Frontal cortex (tissue), 4 donors: ENCODE results near the gene ADARB2. TPM values are rescaled to one million over a fixed set of nuclear protein-coding genes. Genes with fewer than 3 reads are reported as not detected.
"Not testable (repeated sequence)": the region's sequence is repeated elsewhere in the genome, so short reads cannot be mapped to it uniquely, and the experiment has no call there.

Experiments used
- DNase-seq, 2 donors: peaks; one replicate each; pipeline ENCODE4 v3.0.0; 2012; ENCODE audit warnings: low spot score in 2 of 2
- FAIRE-seq: peaks from 2 replicates; lab custom pipeline; 2012; peaks lifted over from hg19 to GRCh38; lab: Jason Lieb, UNC
- total RNA-seq: library from RNA; depleted of rRNA; stranded (reverse); fragments of >200 nt; gene quantifications from one replicate; pipeline ENCODE4 v1.2.3, GENCODE V29; 2014
- donor health status: control.
- donor health status: control.
- donor health status: control.

The ADARB2 gene
- 3.3 TPM for total RNA-seq

GRCh38 chr10:1737222-1738061 lies at the start of gene ADARB2:
Gene ADARB2, minus strand, starts transcription at chr10:1737525.
- FAIRE-seq: no peak

GRCh38 chr10:1785835-1786234 lies 48.5 kb upstream of the ADARB2 start:
- DNase-seq (no peak), FAIRE-seq (no peak)

More at GRCh38 chr10:1737222-1738061, at the start of gene ADARB2:
- DNase-seq: peak; percentile 57 to 76

- DNase-seq (no peak), FAIRE-seq (no peak)
Observed at GRCh38 chr10:1782841-1783240, 45.5 kb upstream of the ADARB2 start.

GRCh38 chr10:1779796-1780195 lies 42.5 kb upstream of the ADARB2 start:
- no peak for DNase-seq
- FAIRE-seq: no peak

GRCh38 chr10:1778375-1778969 lies 41.1 kb upstream of the ADARB2 start:
- no peak for DNase-seq
- no peak for FAIRE-seq

GRCh38 chr10:1776127-1776662 lies 38.9 kb upstream of the ADARB2 start:
- DNase-seq: no peak
- FAIRE-seq: no peak

- DNase-seq: no peak
- no peak for FAIRE-seq
Observed at GRCh38 chr10:1774796-1775195, 37.5 kb upstream of the ADARB2 start.

- not testable (repeated sequence) for DNase-seq, FAIRE-seq
Observed at GRCh38 chr10:1773204-1773603, 35.9 kb upstream of the ADARB2 start.

GRCh38 chr10:1766049-1766448 lies 28.7 kb upstream of the ADARB2 start:
- DNase-seq: no peak
- FAIRE-seq: no peak

GRCh38 chr10:1762076-1762475 lies 24.8 kb upstream of the ADARB2 start:
- no peak for FAIRE-seq
- no peak for DNase-seq

- FAIRE-seq (no peak), DNase-seq (peak in 1 of 2 donors; percentile 26)
Observed at GRCh38 chr10:1754506-1755153, 17.3 kb upstream of the ADARB2 start.

GRCh38 chr10:1752153-1752552 lies 14.8 kb upstream of the ADARB2 start:
- FAIRE-seq (no peak), DNase-seq (no peak)

- FAIRE-seq: no peak
Observed at GRCh38 chr10:1747590-1748157, 10.3 kb upstream of the ADARB2 start.

GRCh38 chr10:1746796-1747195 lies 9.5 kb upstream of the ADARB2 start:
- FAIRE-seq (no peak), DNase-seq (no peak)

More at GRCh38 chr10:1747590-1748157, 10.3 kb upstream of the ADARB2 start:
- no peak for DNase-seq

GRCh38 chr10:1745780-1746456 lies 8.6 kb upstream of the ADARB2 start:
- no peak for FAIRE-seq
- DNase-seq: no peak

- FAIRE-seq: no peak
- no peak for DNase-seq
Observed at GRCh38 chr10:1744524-1744923, 7.2 kb upstream of the ADARB2 start.

GRCh38 chr10:1743141-1743540 lies 5.8 kb upstream of the ADARB2 start:
- FAIRE-seq (no peak), DNase-seq (no peak)

- FAIRE-seq: no peak
- DNase-seq: no peak
Observed at GRCh38 chr10:1741450-1741849, 4.1 kb upstream of the ADARB2 start.

GRCh38 chr10:1739751-1740150 lies 2.4 kb upstream of the ADARB2 start:
- peak in 1 of 2 donors; percentile 30 for DNase-seq
- FAIRE-seq: no peak

GRCh38 chr10:1738950-1739349 lies 1.6 kb upstream of the ADARB2 start:
- FAIRE-seq: no peak

More at GRCh38 chr10:1738950-1739349, 1.6 kb upstream of the ADARB2 start:
- no peak for DNase-seq
